Middle frontal gyrus (tissue), 1 donor: Measurements from ENCODE around the gene IQCF6.
A peak's percentile ranks its signal among the peaks of the same experiment; 100 is the strongest.
"Not testable (repeated sequence)": the region's sequence is repeated elsewhere in the genome, so short reads cannot be mapped to it uniquely, and the experiment has no call there.

Experiments used
- DNase-seq: peaks from one replicate; pipeline ENCODE4 v3.0.0-alpha.2; 2015; ENCODE audit warnings: low spot score; ENCODE audit errors: extremely low spot score

IQCF6 gene

DNA sequence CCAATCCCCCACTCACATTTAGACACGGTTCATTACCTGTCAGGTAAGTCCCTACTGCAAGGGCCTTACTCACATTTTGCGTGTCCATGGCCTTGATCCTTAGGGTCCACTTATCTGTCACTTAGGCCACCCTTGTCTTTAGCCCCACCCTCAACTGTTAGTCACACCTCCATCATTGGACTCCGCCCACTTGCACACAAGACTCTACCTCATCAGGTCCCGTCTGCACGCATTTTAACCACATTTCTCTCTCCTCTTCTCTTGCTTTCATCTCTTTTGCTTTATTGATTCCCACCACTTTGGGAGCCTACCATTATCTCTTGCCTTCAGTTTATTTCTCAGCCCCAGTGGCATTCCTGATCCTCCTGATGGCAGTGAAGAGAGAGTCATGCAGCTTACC lies at the start of gene IQCF6:
Gene IQCF6, minus strand, starts transcription at position 101 of the 400 bp plus-strand sequence. Its CDS starts 13 bp downstream, at position 88.
- no peak for DNase-seq

DNA sequence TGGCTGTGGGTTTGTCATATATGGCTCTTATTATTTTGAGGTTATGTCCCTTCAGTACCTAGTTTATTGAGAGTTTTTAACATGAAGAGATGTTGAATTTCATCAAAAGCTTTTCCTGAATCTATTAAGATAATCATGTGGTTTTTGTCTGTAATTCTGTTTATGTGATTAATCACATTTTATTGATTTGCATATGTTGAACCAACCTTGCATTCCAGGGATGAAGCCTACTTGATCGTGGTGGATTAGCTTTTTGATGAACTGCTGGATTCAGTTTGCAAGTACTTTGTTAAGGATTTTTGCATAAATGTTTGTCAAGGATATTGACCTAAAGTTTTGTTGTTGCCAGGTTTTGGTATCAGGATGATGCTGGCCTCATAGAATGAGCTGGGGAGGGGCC lies 49.3 kb upstream of the IQCF6 start:
- no peak for DNase-seq

- no peak for DNase-seq
These were observed 40.8 kb upstream of the IQCF6 start for GRCh38 chr3:51819709-51820406.

DNA sequence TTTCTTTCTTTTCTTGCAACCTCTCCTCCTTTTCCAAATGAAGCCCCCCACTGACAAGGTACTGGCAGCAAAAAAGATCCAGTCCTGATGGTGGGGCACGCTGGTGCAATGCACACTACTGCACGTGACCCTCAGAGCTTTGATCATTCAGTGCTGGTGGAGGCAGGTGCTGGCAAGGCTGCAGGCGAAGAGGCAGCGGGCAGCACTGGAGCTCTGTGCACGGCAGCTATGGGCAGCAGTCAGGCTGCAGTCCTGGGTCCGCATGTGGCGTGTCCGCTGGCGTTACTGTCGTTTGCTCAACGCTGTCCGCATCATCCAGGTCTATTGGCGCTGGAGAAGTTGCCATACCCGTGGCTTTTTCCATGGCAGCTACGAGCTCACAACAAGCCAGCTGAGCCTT lies 40.1 kb upstream of the IQCF6 start:
- DNase-seq, result no peak

DNA sequence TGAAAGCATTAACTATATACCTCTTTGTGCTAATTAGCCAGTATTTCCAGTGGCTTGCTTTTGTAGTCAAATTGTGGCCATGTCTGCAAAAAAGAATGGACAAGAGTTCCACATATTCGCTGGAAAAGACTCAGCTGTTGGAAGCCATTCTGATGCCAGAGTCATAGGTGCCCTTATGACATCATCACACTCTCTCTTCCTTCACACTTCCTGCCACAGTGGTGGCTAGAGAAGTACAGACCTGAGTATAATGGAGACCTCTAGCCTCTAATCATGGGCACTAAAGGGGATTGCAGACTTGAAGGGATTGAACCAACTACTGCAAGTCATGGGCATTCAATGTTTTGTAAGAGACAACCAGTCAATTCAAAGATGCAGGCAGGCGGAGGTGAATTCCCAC lies 38.3 kb upstream of the IQCF6 start:
- DNase-seq, result no peak

- no peak for DNase-seq
These were observed 37.7 kb upstream of the IQCF6 start for GRCh38 chr3:51816723-51817122.

GRCh38 chr3:51815614-51816013 lies 36.6 kb upstream of the IQCF6 start:
- no peak for DNase-seq

DNA sequence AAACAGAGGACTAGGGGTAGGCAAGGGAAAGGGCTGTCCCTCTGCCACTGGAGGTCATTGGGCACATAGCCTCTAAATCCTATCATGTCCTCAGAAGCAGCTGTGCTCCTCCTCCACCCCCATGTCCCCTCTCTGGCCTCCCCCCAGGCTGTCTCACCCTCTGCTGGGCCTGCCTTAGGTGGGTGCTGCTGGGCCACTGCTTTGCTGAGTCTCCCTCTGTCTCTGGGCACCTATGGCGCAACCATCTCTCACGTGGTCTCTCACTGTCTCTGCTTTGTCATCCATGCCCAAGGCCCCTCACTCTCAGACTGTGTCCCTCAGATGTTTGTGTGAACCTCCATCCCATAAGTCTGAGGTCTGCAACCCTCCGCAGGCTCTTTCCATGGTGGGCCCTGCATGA lies 35.0 kb upstream of the IQCF6 start:
- DNase-seq, result no peak

DNA sequence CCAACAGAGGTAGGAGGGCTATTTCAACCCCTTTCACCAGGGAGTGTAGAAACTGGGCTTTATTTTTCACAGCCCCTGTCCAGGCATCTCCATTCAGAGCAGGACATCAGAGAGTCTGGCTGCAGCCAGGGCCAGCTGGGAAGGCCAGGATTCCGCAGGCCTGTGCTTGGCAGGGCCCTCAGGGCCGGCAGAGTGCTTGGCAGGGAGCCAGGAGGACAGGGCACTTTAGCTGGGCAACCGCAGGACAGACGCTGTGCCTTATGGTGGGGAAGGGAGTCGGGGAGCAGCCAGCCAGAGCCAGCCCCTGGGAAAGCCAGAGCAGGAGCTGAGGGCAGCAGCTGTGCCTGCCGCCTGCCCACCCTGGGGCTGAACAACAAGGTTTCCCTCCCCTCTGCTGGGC lies 34.5 kb upstream of the IQCF6 start:
- no peak for DNase-seq

DNA sequence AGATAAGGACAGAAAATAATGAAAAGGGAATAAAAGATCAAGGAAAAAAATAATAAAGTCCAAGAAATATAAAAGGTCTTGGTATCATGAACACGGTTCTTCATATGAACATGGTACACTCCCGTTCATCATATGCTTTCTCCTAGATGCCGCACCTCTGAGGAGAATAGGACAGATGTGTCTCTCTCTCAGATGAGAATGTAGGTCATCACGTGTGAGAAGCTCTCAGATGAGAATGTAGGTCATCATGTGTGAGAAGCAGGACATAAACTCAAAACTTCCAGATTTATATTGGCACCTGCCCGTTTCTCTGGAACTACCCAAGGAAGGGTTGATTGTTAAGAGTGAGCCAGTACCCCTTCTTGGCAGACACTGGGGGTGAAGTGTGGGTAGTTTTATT lies 29.9 kb upstream of the IQCF6 start:
- no peak for DNase-seq

DNA sequence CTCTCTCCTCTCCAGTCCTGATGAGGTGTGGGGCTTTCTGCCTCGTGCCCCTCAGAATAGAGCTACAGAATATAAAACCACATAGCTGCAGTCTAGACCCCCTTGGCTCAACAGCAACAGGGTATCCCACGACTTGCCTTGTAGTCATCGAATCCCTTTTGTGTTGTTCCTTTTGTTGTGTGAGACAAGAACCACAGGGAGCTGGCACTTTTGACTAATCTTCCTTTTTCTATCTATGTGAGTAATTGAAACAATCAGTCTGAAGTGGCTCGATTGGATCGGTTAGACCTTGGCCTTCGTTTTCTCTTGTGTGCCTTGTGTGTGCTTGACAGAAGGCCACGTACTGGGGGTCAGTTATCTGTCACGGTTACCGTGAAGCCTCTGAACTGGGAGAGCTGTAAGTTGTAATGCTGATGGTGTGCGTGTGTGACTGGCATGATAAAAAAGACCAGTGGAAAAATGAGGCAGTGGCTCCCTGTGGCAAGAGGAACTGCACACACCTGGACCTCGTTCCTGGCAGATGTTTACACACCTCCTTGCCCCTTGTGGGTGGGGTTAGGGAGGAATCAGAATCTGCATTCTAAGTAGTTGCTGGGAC lies 23.2 kb upstream of the IQCF6 start:
- DNase-seq, result no peak

DNA sequence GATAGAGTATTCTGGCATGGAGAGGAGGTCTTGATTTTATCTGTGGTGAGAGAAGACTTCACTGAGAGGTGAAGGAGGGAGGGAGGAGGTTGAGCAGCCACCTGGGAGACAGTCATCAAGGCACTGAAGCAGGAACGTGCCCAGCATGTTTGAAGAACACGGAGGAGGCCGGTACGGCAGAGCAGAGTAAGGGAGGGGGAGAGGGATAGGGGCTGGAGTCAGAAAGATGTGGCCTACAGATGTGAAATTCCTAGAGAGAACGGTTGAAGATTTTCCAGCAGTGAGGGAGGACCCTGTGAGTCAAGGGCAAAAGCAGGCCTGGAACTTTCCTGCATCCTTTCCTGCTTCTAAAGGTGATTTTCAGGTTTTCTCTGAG lies 21.7 kb upstream of the IQCF6 start:
- DNase-seq, result no peak

GRCh38 chr3:51799879-51800749 lies 21.1 kb upstream of the IQCF6 start:
- peak; percentile 68 for DNase-seq

DNA sequence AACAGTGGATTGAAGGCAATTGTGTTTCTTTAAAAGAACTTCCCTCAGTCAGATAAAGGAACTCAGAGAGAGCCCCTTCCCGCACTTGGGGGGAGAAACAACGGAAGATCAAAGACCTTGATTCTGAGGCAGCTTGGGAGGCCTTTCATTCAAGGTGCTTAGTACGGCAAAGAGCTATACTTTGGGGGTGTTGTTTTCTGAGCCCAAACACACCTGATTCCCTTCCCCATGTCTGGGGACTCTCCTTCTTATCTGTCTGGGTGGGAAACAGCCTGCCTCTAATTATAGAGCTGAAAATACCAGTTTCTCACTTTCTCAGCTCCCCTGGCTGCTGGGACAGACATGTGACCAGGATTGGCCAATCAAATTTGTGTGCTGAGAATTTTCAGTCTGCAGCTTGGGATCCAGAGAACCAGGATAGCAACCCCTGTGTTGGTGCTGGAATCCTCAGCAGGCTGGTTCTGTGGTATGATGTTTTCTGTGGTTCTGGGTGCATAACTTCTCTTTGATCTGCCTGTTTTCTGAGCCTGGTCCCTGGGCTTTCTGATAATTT lies 19.4 kb upstream of the IQCF6 start:
- DNase-seq, result no peak

- DNase-seq, result no peak
These were observed 17.8 kb upstream of the IQCF6 start for GRCh38 chr3:51796854-51797253.

- no peak for DNase-seq
These were observed 15.2 kb upstream of the IQCF6 start for GRCh38 chr3:51794206-51794605.

GRCh38 chr3:51792206-51792605 lies 13.2 kb upstream of the IQCF6 start:
- DNase-seq, result no peak

DNA sequence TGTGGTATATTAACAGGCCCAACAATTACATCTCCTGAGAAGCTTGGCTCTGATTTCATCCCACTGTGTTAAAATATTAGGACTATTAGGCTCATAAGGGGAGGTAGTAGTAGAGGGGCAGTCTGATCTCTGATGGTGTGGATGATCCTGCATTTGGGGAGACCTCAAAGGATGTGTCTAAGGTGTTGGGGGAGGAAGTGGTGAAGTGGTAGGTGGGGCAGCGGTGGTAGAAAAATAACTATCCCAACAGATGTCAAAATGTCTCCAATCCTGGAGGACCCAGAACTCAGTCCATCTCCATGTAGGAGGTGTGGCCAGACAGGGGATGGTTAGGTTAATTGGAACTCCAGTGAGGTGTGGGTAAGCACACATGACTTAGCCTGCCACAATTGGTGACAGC lies 10.4 kb upstream of the IQCF6 start:
- no peak for DNase-seq

- not testable (repeated sequence) for DNase-seq
These were observed 8.5 kb upstream of the IQCF6 start for GRCh38 chr3:51787576-51787975.

DNA sequence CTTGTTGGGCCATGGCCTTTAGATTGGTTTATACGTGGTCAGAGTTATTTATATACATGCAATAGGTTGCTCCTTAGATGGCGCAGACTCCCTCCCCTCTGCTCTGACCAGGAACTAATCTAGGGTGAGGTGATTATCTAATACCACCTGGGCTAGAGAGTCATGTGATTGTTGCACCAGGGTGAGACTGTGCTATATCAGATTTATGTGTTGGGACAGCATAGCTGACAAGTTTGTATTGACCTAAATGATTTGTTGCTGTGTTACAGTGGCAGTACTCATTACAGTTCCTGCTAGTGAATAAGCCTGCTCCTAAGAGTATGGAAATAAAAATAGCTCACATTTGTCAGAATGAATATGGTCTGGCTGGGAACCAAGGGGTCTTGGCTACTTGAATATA lies 7.2 kb upstream of the IQCF6 start:
- DNase-seq, result no peak

DNA sequence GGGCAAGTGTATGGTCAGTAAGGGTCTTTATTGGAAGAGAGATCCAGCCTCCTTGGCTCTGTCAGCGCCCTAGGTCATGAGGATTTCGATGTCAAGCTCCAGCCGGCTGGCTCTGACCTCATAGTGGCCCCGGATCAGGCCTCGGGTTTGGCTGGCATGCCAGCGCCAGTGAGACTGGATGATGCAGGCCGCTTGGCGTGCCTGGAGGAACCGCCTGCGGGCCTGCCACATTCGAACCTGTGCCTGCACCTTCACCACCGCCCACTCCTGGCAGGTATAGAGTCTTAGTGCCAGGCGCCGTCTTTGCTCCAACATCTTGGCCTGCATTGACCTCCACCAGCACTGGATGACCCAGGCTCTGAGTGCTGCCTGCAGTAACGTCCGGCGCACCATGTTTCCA lies 483 bp downstream of the IQCF6 start:
- no peak for DNase-seq

DNA sequence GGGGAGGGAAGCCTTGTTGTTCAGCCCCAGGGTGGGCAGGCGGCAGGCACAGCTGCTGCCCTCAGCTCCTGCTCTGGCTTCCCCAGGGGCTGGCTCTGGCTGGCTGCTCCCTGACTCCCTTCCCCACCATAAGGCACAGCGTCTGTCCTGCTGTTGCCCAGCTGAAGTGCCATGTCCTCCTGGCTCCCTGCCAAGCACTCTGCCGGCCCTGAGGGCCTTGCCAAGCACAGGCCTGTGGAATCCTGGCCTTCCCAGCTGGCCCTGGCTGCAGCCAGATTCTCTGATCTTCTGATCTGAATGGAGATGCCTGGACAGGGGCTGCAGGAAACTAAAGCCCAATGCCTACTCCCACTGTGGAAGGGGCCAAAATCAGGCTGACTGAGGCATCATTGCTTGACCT lies 1.1 kb downstream of the IQCF6 start:
- no peak for DNase-seq
